NCI-H345 treated with DMSO at 0.1 percent for 48 hours (cell line): Measurements from ENCODE around the gene RSU1.

Experiments
- DNase-seq: peaks from one replicate; lab custom pipeline; 2025; ENCODE audit not compliant: unreplicated experiment; lab: John Stamatoyannopoulos, UW

The RSU1 gene

DNA sequence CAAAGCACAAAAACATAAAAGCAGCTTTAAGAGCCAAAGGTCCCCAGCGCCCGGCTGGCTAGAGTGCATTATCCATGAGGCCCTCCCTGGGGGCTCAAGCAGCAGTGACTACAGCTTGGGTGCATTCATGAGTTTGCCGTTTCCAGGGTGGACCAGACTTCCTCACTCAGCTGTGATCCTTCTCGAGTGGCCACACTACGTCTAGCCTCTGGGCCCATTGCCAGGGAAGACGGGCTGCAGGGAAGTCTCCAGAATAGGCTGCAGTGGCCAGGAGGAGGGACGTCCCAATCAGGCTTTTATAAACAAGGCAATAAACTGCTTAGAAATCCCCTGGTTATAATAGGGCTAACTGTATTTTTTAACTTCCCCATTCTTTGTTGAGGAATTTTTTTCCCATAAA lies 206.2 kb downstream of the RSU1 start:
- no peak for DNase-seq

DNA sequence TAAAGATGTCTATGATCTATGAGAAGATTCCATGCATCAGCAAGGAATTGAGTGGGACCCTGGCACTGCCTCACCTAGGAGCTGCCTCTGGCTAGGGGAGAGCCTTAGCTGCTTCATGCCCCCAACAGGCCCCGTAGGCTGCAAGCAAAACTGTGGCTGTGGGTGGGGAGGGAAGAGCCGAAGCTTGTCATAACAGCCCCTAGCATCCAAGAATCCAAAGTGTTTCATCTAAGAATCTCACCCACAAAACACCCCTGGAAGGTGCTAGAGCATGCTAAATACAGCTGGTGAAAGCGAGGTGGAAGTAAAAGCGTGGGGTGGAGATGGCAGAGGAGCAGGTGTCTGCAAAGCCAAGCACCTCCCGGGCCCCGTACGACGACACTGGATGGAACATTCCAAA lies 208.0 kb downstream of the RSU1 start:
- no peak for DNase-seq

DNA sequence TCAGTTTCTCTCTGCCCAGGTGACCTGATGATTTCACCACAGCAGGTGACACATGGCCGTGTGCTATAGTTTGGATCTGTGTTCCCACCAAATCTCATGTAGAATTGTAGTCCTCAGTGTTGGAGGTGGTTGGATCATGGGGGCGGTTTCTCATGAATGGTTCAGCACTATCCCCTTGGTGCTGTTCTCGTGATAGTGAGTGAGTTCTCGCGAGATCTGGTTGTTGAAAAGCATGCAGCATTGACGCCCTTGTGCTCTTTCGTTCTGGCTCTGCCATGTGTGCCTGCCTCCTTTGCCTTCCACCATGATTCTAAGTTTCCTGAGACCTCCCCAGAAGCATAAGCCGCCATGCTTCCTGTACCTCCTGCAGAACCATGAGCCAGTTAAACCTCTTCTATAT lies 210.3 kb downstream of the RSU1 start:
- no peak for DNase-seq

DNA sequence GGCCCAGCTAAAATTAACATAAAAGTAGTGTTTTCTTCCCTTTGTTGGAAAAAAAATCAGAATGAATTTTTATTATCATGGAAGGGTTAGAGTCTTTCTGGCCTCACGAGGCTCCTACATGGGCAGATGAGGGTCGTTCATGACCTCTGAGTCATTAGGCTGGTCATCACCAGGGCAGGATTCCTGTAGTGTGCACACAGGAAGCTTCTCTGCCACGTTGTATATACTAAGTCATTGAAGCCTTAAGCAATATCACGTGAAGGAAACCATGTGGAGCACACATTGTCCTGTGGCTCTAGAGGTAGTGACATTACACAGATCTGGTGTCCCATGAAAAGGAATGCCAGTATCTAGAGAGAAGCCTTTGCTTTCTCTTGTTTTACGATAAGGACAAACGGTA lies 210.8 kb downstream of the RSU1 start:
- DNase-seq: no peak

DNA sequence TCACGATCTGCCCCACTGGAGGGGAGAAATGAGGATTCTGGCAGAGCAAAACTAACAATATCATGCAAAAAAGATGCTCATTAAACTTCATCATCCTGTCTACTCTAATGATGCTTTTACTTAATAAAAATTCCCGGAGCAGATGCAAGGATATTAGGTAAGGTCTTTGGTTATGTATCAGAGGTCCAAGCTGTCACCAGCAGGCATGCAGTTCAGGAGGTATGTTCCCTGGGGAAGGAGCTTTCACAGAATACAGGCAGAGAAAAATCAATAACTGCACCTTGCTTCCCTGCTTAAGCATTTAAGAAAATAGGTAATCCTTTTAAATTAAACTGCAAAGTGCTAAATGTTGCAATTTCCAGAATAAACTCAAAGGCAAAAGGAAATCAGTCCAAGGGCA lies 213.9 kb downstream of the RSU1 start:
- DNase-seq: no peak

DNA sequence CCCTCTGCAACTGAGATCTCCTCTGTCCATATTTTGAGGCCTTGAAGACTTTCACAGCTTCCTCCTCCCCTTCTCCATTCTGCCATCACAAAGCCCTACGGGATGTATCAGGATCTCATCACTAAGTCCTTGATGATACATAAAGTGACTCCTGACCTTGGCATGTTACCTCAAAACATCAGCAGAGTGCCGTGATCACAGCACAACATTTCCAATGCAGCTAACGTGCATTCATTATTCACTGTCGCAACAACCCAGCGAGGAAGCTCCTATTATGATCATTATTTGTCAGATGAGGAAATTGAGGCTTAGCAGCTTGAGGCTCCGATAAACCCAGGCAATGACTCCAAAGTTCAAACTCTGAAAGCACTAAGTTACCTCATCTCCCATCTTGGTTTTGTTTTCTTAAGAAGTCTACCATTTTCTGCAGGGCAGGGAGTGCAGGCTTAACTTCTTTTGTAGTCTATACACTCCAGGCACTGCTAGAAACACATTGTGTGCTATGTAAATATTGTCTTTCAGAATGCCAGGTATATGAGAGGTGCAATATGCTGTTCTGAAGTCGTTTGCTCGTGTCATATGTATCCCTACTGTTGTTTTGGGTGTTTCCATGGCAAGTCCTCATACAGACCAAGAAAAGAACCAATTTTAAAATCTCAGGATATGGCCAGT lies 215.0 kb downstream of the RSU1 start:
- DNase-seq: no peak

DNA sequence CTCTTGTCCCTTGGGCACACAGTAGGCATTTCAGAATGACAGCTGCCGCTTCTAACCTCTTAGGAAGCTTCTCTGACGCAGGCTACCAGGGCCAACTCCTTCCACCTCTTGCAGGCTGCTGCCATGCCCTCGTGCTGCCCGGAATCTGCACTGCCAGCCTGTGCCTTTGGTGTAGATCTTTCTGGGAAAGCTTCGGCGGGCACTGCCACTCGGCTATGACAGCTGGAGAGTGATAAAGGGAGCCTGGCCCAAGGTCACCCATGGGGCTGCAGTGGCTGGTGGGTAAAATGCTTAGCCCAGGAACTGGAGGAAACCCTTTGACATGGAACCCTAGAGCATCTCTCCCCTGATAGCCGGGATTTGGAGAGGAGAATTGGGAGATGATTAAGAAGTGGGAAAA lies 217.6 kb downstream of the RSU1 start:
- DNase-seq: no peak

DNA sequence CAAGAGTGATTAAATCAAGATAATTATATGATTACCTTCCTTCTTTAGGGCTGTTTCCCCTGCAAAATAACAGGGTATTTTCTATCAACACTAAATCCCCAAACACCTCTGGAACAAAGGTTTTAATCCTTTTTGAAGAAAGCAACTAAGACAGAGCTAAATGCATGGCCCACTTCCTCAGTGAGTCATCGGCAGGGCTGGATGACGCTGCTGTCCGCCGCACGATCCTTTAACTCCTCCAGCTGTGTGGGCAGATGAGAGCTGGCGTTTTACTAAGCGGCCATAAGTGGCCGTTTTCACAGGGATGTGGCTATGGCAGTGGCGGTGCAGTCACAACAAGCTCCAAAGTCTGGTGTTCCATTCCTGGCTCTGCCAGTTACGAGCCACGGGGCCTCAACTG lies 219.6 kb downstream of the RSU1 start:
- no peak for DNase-seq

DNA sequence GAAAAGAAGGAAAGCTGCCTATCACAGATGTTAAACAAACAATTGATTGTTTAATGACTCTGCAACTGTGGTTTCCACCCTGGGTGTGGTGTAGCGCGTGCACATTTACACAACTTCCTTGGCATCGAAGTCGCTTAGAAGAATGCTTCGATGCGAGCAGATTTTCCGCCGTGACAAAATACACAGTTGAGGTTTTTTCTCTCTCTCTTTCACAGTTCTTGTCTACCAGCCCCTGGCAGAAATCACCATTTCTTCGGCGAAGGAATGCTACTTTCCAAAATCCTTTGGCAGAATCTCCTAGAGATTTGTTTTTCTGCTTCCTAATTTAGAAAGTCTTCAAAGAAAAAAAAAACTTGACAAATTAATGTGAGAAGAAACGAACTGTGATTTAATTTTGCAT lies 224.8 kb downstream of the RSU1 start:
- no peak for DNase-seq

DNA sequence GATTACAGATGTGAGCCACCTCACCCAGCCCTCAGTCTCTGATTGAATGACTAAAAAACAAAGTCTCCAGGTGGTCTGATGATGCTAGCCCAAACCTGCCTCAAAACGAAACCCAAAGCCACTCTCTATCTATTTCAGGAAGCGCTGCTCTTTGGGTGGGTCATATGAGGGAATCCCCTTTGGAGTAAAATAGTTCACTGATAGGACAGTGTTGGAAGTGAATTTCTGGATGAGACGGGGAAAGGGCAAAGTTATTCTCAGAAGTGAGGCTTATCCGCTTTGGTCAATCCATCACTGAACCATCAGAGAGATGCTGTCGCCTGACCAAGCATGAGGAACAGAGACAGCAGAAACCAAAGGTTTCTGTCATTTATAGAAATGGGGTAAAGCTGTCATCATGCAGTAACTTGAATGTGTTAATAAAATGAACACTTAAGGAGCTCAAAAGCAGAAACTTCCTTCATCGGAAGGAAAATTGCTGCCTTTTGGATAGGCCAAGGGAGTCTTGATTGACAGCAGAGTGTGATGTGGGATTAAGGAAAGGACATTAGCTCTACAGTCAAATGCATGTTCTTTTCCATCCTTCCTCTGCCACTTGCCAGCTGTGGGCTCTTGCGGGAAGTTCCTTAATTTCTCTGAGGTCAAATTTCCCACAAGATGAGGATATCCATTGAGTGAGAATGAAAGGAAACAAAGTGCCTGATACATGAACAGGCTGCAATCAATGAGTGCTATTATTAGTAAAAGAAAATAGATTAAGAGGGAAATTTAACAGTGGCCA lies 230.7 kb downstream of the RSU1 start:
- no peak for DNase-seq

DNA sequence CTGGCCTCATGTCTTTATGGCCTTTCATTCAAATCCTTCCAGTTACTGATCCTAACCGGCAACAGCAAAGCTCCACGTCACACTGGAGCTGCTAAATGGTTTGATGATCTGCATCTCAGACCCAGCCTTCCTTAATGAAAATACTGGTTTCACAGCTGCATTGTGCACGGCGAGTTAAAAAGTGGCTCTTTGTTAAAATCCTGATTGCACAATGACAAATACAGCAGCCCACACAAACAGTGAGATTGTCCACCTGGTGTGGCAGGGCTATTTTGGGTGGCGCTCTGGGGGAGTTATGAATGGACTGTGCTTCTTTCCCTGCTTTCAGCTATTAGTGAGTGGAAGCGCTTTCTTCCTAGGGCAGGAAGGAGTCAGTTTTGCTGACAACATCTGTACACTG lies 232.1 kb downstream of the RSU1 start:
- no peak for DNase-seq

DNA sequence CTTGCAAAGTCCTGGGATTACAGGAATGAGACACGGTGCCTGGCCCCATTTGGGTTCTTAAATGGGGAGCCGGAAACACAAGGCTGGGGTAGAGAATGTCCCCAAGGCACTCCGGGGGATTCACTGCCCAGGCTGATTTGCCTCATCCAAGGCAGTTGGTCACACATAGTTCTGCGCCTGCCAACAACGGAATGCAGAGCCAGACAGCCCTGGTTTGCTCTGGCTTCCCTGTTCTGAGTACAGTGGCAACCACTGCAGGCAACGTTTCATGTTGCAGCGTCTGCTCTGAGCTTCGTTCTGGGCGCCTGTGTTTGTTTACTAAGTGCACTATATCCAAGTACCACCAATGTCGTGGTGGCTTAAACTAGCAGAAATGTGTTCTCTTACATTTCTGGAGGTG lies 233.8 kb downstream of the RSU1 start:
- DNase-seq: no peak

DNA sequence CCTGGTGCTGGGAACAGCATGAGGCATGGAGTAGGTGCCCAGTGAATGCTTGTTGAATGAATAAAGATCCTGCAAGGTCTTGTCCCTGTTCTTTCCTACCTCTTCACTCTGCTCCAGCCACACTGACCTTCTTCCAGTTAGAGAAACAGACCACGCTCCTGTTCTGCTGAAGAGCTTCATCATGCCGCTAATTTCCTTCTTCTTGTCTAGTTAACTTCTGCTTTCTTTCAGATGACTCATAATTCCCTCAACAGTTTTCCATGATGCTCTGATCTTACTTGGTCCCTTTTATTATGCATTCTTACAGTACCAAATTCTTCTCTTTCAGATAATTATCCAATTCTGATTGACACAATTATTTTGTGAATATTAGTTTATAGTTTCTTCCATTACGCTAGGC lies 236.0 kb downstream of the RSU1 start:
- DNase-seq: no peak

DNA sequence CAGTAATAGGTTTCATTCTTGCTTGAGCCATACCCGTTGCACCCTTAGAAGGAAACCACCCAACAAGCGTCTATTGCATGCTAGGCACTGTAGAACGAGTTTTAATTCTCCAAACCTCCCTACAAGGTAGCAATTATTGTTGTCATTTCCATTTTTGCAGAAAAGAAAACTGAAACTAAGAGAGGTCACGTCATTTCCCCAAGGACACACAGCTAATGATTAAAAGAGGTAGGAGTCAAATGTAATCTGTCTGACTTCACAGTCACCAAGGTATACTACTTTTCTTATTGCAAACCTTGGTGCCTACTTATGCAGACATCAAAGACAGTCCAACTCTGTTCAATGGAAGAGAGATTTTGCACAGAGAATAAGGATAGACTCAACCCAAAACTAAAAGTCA lies 246.5 kb downstream of the RSU1 start:
- DNase-seq: no peak

DNA sequence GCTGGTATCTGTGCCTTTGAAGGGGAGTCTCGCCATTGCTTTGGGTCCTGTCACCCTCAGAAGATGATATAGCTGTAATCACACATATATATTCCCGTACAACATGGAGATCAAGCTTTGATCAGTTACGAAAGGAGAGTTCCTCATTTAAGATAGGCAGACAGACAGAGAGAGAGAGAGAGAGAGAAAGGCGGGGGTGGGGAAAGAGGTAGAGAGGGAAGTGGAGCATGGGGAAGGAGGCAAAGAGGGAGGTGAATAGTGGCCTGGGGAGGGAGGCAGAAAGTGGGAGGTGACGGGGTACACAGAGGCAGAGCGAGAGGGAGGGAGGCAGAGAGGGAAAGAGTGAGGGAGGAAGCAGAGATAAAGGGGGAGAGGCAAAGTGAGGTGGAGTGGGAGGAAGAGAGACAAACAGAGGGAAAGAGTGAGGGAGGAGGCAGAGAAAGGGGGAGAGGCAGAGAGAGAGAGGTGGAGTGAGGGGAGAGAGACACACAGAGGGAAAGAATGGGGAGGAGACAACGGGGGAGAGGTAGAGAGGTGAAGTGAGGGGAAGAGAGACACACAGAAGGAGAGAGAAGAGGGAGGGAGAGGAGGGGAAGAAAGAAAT lies 250.9 kb downstream of the RSU1 start:
- no peak for DNase-seq

DNA sequence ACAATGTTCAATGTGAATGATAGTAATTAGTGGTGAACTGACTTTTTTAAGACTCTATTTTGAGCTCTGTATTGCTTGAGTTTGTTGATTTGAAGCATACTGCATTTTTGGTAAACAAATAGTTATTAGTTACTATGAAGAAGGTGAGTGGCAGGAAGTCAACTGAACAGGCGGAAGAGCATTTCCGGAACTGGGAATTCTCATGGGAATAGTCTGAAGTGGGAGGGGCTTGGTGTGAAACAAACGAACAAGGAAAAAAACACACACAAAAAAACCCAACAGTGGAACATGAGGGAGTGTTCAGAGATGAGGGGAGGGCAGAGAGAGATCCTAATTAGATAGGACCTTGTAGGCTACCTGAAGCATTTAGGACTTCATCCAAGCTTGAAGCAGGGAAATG lies 251.6 kb downstream of the RSU1 start:
- no peak for DNase-seq

DNA sequence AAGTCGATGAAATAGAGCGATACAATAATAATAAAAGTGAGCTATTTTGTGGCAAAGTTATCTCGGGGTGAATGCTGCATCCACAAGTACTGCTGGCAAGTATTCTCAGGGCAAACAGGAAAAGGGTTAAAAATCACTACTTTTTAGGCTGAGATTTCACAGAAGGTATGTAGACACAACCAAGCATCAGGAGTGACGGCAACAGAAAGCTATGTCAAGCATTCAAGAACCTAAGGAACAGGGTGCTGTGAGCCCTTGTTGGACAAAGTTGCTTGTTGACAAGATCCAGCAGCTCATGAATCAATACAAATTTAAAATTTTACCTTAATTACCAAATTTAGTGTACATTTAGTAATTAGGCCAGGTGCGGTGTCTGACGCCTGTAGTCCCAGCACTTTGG lies 254.3 kb downstream of the RSU1 start:
- no peak for DNase-seq

DNA sequence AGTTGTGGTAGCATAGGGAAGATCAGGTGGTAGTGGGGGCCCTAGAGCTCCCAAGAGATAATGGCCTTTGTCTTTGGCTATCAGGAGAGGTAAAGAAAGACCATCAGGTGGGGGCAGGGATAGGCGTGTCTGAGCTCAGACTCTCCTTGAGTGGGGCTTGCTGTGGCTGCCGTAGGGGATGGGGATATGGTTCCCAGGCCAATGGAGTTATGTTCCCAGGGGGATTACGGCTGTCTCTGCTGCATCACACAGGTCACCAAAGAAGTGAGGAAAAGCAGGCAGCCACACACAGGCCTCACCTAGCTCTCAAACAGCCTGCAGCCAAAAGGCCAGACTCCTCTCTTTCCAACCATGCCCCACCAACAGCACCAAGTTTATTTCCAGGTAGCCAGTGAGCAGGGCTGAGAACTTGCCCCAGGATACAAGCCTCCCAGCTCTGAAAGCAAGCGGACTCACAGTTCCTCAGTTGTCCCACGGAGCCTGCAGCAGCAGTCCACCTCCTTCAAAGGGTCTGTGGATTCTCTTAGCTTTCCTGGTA lies 257.9 kb downstream of the RSU1 start:
- DNase-seq: no peak

DNA sequence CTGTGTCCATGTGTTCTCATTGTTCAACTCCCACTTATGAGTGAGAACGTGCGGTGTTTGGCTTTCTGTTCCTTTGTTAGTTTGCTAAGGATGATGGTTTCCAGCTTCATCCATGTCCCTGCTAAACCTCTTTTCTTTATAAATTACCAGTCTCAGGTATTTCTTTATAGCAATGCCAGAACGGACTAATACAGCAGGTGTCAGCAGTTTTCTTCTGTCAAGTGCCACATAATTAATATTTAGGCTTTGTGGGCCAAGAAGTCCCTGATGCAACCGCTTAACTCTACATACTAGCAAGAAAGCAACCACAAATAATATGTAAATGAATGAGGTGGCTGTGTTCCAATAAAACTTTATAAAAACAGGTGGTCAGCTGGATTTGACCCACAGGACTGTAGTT lies 269.3 kb downstream of the RSU1 start:
- no peak for DNase-seq

DNA sequence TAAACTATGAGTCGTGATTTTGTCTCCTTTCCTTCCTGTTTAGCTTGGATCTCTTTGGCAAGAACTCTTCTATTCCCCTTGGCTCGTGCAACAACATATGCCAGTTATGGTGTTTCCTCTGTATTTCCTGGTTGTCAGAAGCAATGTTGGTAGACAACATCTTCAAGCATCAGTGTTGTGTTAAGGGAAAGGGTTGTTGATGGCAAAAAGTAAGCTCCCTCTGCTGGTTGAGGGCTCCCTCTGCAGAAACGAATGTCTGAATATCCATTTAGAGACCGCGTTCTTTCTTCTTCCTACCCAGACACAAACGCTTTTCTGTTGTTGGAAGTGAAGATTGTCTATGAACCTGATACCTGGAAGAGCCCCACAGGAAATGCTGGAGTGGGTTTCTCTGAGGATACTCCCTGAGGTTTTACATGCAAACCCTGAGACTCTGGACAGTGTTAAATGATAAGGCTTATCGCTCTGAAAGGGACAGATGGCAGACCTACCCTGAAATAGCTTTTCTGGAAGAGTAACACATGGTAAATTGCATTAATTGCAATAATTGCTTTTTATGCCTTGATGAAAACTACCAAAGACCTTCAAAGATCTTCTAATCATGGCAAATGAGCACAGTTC lies 272.0 kb downstream of the RSU1 start:
- DNase-seq: no peak

DNA sequence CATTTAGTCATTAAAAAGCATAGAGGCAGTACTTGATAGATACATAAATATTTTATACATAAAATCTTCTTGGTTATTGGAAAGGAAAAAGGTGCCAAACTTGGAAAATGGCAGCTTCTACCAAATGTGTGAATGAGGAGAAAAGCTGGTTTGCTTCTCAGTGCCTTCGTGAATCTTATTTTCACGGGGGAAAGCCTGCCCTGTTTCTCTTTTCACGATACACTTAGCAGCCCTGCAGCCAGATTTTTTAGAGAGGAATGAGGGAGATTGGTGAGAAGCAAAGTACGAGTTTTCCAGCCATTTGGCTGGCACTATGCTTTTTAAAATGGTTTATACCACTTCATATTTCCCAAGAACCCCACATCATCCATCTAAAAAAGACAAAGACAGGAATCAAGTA lies 272.6 kb downstream of the RSU1 start:
- DNase-seq: no peak

DNA sequence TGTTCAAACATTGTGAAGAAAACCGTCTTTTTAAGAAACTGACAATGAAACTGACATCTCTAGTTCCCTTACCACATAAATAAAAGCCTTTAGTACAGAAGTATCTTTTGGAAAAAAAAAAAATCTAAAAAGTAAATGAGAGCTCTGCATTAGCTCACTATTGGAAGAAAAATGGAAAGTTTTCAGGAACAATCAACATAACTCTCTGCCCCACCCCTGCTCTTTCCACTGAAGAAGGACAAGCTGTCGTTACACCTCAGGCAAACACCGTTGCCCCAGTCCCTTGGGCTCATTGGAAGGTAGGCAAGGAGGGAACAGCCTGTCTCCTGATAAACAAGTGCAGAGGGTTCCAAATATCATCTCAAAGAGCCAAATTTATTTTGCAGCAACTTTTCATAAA lies 273.1 kb downstream of the RSU1 start:
- DNase-seq: no peak
